ENCODE data around the gene HSPH1. TPM values are rescaled to one million over a fixed set of nuclear protein-coding genes. Genes with fewer than 3 reads are reported as not detected.
"Not testable (repeated sequence)": the region's sequence is repeated elsewhere in the genome, so short reads cannot be mapped to it uniquely, and the experiment has no call there.

Gene HSPH1
- total and polyA plus RNA-seq, 5 donors from 2014 or later, result 29.0 to 155 (median 33.9) TPM

DNA sequence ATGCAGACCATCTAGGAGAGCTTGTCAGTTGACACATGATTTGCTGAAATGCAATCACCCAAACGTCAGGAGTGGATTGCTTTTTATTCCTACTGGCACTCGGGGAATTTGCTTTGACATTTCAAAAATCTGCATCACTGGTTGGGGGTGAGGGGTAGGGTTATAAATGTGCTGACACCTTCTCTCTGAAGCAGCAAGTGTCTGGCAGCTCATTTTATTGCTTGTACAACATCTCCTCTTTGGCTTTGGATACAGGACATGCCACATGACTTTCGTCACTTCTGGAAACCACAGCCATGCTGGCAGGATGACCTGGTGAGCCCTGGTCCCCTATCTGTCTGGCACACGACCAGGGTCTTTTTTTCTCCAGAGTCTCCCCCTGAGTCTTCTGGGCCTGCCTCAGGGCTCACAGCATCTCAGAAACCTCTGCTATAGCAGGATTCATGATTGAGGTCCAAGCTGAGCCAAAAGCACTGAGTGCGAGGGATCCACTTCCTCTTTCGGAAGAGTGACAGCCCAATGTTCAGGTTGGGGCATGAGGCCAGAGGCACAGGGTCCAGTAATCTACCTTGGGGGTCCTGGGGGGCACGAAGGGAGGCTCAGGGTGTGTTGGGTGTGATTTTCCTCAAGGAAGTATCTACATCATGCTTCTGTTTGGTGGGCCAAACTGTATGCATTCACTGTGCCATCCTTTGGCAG is 60.1 kb downstream of the HSPH1 start:
- Histone ChIP-seq H3K36me3 (ENCODE audit: control insufficient read depth, insufficient read depth, low read length) (no peaks in the 10 kb centered on the region), H3K4me3 (ENCODE audit: low read depth, low read length) (no peak overlapping the region), H3K9me3 (ENCODE audit: control insufficient read depth in 2 of 2, low read length in 2 of 2) (no peaks in the 10 kb centered on the region), H3K27me3 (ENCODE audit: control insufficient read depth, insufficient read depth, low read length) (peaks cover 2% of the 10 kb centered on the region), H3K27ac (ENCODE audit: insufficient read depth, low read length, poor library complexity, severe bottlenecking) (no peak overlapping the region), H3K4me1 (ENCODE audit: control insufficient read depth, insufficient read depth, low read length, poor library complexity, severe bottlenecking) (no peaks in the 10 kb centered on the region)
- Mint-ChIP-seq H3K4me1 (no peaks in the 10 kb centered on the region), H3K4me3 (no peak overlapping the region), H3K27me3 (peaks cover 18% of the 10 kb centered on the region), H3K27ac (no peak overlapping the region), H3K9me3 (peaks cover 0 to 3% (median 0%) of the 10 kb centered on the region in 7 donors), H3K36me3 (no peaks in the 10 kb centered on the region)
- ATAC-seq (ENCODE audit: low read depth in 2 of 2), result no peak
- DNase-seq, result no peak

DNA sequence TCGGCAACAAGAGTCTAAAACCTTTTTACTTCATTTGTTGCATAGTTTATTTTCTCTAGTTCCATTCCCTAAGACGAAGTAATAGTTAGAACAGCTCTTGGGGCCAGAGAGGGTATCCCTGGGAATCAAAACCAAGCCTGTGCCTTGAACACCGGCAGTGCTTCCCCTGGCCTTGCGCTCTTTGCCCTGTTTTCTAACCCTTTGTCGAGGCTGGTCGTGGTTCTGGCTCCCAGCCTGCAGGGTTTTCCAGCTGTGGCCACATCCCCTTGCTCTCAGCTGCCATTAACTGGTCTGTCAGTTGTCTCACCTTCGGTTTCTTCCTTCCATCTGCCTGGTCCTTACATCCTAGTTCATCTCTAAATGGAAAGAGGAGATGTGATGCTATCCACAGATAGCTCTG is 61.0 kb downstream of the HSPH1 start:
- Mint-ChIP-seq H3K27me3 (peaks cover 21% of the 10 kb centered on the region), H3K9me3 (peaks cover 0 to 3% (median 0%) of the 10 kb centered on the region in 7 donors), H3K27ac (no peak overlapping the region), H3K4me1 (no peaks in the 10 kb centered on the region), H3K4me3 (no peak overlapping the region), H3K36me3 (no peaks in the 10 kb centered on the region)
- ATAC-seq (ENCODE audit: low read depth in 2 of 2) (no peak), DNase-seq (no peak)
- Histone ChIP-seq H3K9me3 (ENCODE audit: control insufficient read depth in 2 of 2, low read length in 2 of 2) (no peaks in the 10 kb centered on the region), H3K27me3 (ENCODE audit: control insufficient read depth, insufficient read depth, low read length) (peaks cover 2% of the 10 kb centered on the region), H3K4me3 (ENCODE audit: low read depth, low read length) (no peak overlapping the region), H3K4me1 (ENCODE audit: control insufficient read depth, insufficient read depth, low read length, poor library complexity, severe bottlenecking) (no peaks in the 10 kb centered on the region), H3K27ac (ENCODE audit: insufficient read depth, low read length, poor library complexity, severe bottlenecking) (no peak overlapping the region), H3K36me3 (ENCODE audit: control insufficient read depth, insufficient read depth, low read length) (no peaks in the 10 kb centered on the region)

DNA sequence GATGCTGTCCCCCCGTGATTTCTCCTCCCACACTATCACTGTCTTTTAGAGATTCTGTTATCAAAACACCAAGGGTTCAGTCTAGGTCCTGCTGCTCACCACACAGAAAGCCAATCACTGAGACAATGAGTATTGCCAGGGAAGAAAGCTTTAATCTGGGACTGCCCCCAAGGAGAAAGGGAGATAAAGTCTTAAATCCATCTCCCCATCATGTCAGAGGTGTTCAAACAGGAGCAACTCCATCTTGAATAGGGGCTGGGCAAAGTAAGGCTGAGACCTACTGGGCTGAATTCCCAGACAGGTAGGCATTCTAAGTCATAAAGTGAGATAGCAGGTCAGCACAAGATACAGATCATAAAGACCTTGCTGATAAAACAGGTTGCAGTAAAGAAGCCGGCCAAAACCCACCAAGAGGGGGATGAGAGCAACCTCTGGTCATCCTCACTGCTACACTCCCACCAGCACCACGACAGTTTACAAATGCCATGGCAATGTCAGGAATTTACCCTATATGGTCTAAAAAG is 63.7 kb downstream of the HSPH1 start:
- DNase-seq; H3K9me3 Mint-ChIP-seq; H3K4me3 ChIP-seq (ENCODE audit: low read depth, low read length); ATAC-seq (ENCODE audit: low read depth in 2 of 2); H3K4me1 ChIP-seq (ENCODE audit: control insufficient read depth, insufficient read depth, low read length, poor library complexity, severe bottlenecking); H3K36me3 ChIP-seq (ENCODE audit: control insufficient read depth, insufficient read depth, low read length); H3K27me3 ChIP-seq (ENCODE audit: control insufficient read depth, insufficient read depth, low read length); H3K4me1 Mint-ChIP-seq; H3K27ac ChIP-seq (ENCODE audit: insufficient read depth, low read length, poor library complexity, severe bottlenecking); H3K4me3 Mint-ChIP-seq; H3K36me3 Mint-ChIP-seq; H3K27ac Mint-ChIP-seq; H3K9me3 ChIP-seq (ENCODE audit: control insufficient read depth in 2 of 2, low read length in 2 of 2): not testable (repeated sequence)
- H3K27me3 Mint-ChIP-seq, result peaks cover 21% of the 10 kb centered on the region

DNA sequence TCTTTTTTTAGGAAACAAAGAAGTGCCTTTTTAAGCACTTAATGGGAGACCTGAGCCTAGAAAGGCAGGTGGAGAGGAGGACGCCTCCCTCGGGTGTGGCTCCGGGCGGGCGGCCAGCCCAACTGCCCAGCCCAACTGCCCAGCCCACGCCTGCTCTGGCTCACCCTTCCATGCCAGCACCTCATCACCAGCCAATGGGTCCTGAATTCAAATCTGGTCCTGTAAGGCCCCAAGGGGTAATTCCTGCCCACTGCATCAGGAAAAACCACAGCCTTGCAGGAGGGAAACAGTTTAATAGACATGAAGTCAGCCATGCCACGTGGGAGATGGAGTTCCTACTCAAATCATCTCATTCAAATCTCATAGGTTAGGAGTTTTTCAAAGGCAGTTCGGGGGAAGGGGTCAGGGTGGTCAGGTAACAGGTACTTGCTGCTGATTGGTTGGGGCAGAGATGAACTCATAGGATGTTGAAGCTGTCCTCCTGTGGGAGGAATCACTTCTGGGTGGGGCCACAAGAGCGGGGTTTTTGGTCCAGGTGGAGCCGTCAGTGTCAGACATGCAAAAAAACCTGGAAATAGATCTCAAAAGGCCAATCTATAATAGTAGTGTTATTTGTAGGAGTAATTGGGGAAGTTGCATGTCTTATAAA is 64.9 kb downstream of the HSPH1 start:
- Histone ChIP-seq H3K4me3 (ENCODE audit: low read depth, low read length) (no peak overlapping the region), H3K27ac (ENCODE audit: insufficient read depth, low read length, poor library complexity, severe bottlenecking) (no peak overlapping the region), H3K27me3 (ENCODE audit: control insufficient read depth, insufficient read depth, low read length) (peaks cover 2% of the 10 kb centered on the region), H3K4me1 (ENCODE audit: control insufficient read depth, insufficient read depth, low read length, poor library complexity, severe bottlenecking) (no peaks in the 10 kb centered on the region), H3K36me3 (ENCODE audit: control insufficient read depth, insufficient read depth, low read length) (no peaks in the 10 kb centered on the region), H3K9me3 (ENCODE audit: control insufficient read depth in 2 of 2, low read length in 2 of 2) (no peaks in the 10 kb centered on the region)
- peaks cover 0 to 3% (median 0%) of the 10 kb centered on the region in 7 donors for H3K9me3 Mint-ChIP-seq
- no peaks in the 10 kb centered on the region for H3K4me1 Mint-ChIP-seq
- H3K27me3 Mint-ChIP-seq, result peaks cover 27% of the 10 kb centered on the region
- no peak overlapping the region for H3K27ac Mint-ChIP-seq
- DNase-seq (no peak), ATAC-seq (ENCODE audit: low read depth in 2 of 2) (no peak)
- H3K4me3 Mint-ChIP-seq, result no peak overlapping the region
- no peaks in the 10 kb centered on the region for H3K36me3 Mint-ChIP-seq

DNA sequence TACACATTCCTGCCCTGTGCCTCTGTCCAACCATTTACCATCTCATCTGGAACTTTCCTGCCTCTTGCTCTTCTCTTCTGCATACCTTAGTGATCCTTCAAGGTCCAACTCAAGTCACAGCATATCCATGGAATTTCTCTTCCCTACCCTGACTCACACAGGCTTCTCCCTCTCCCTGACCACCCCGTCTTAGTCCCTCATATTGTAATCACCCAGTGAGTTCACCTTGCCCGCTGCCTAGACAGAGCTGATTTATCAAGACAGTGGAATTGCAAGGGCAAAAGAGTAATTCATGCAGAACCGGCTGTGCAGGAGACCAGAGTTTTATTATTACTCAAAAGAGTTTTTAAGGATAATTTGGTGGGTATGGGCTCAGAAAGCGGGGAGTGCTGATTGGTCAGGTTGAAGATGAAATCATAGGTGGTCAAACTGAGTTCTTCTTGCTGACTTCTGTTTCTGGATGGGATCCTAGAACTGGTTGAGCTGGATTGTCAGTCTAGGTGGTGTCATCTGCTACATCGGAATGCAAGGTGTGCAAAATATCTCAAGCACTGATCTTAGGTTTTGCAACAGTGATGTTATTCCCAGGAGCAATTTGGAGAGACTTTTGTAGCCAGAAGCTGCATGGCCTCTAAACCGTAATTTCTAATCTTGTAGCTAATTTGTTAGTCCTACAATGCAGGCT is 67.2 kb downstream of the HSPH1 start:
- Histone ChIP-seq H3K27ac (ENCODE audit: insufficient read depth, low read length, poor library complexity, severe bottlenecking) (no peak overlapping the region), H3K36me3 (ENCODE audit: control insufficient read depth, insufficient read depth, low read length) (no peaks in the 10 kb centered on the region), H3K4me1 (ENCODE audit: control insufficient read depth, insufficient read depth, low read length, poor library complexity, severe bottlenecking) (no peaks in the 10 kb centered on the region), H3K4me3 (ENCODE audit: low read depth, low read length) (no peak overlapping the region), H3K27me3 (ENCODE audit: control insufficient read depth, insufficient read depth, low read length) (peaks cover 2% of the 10 kb centered on the region), H3K9me3 (ENCODE audit: control insufficient read depth in 2 of 2, low read length in 2 of 2) (no peaks in the 10 kb centered on the region)
- Mint-ChIP-seq H3K27ac (no peak overlapping the region), H3K4me1 (peaks cover 0 to 3% (median under 1%) of the 10 kb centered on the region in 4 donors), H3K4me3 (no peak overlapping the region), H3K27me3 (peaks cover 27% of the 10 kb centered on the region), H3K36me3 (no peaks in the 10 kb centered on the region), H3K9me3 (peaks cover 0 to 3% (median 0%) of the 10 kb centered on the region in 7 donors)
- ATAC-seq (ENCODE audit: low read depth in 2 of 2) (no peak), DNase-seq (no peak)

DNA sequence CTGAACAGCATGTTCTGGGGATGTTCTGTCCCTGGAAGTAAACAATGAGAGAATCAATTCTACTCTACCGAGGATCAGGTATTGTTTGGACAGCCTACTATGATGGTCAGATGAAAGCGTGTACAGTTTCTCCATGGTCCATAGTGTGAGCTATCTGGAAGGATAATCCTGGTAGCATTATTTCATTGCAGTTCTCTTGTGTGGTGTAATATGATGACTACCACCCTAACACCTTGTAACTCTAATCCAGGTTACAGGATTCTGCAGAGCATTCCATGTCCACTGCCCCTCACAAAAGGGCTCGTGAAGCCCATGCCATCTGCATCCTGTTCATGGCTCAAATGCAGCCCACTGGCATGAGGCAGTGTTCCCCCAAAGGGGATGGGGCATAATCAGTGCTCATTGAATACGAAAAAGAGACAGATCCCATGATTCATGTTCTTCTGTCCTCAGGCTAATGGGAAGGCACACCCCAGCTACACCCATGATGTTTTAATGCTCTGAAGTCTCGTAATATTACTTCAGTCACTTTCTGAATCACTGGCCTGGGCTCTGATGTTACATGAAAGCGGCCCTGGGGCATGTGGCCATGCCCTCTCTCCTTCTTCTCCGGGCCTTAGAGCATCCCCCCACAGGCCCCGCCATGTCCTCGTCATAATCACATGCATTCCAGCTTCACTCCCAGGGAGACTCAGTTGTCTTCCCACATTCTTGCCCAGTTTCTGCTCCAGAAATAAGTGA is 68.4 kb downstream of the HSPH1 start:
- peaks cover 23% of the 10 kb centered on the region for H3K27me3 Mint-ChIP-seq

DNA sequence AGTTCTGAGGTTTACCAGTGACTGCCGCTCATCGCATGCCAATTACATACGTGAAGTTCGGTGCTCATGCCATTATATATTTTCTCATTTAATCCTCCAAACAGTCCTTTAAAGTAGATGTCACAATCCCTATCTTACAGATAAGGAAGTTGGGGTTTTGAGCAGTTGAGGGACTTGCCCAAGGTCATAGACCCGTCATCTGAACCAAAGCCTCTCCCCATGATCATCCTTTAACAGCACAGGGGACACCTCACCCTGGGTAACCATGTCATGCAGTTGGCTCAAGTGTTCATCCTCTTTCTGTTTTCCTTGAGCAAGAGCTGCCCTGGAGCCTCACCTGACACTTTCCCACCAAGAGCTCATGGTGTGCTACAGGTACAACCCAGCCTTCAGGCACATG is 69.1 kb downstream of the HSPH1 start:
- H3K36me3 Mint-ChIP-seq, result no peaks in the 10 kb centered on the region
- no peak overlapping the region for H3K27ac Mint-ChIP-seq
- no peak overlapping the region for H3K4me3 ChIP-seq (ENCODE audit: low read depth, low read length)
- no peaks in the 10 kb centered on the region for H3K9me3 ChIP-seq (ENCODE audit: control insufficient read depth in 2 of 2, low read length in 2 of 2)
- peaks cover 19% of the 10 kb centered on the region for H3K27me3 Mint-ChIP-seq
- H3K4me1 Mint-ChIP-seq, result peaks cover 0 to 3% (median under 1%) of the 10 kb centered on the region in 4 donors
- H3K36me3 ChIP-seq (ENCODE audit: control insufficient read depth, insufficient read depth, low read length), result no peaks in the 10 kb centered on the region
- ATAC-seq (ENCODE audit: low read depth in 2 of 2), result no peak
- no peak overlapping the region for H3K27ac ChIP-seq (ENCODE audit: insufficient read depth, low read length, poor library complexity, severe bottlenecking)
- DNase-seq, result no peak
- peaks cover 0 to 3% (median 0%) of the 10 kb centered on the region in 7 donors for H3K9me3 Mint-ChIP-seq
- no peaks in the 10 kb centered on the region for H3K4me1 ChIP-seq (ENCODE audit: control insufficient read depth, insufficient read depth, low read length, poor library complexity, severe bottlenecking)
- no peak overlapping the region for H3K4me3 Mint-ChIP-seq
- no peaks in the 10 kb centered on the region for H3K27me3 ChIP-seq (ENCODE audit: control insufficient read depth, insufficient read depth, low read length)

More for the DNA sequence above, 68.4 kb downstream of the HSPH1 start:
- Mint-ChIP-seq H3K36me3 (no peaks in the 10 kb centered on the region), H3K27ac (no peak overlapping the region), H3K4me3 (no peak overlapping the region), H3K9me3 (peaks cover 0 to 3% (median 0%) of the 10 kb centered on the region in 7 donors), H3K4me1 (peaks cover 0 to 3% (median under 1%) of the 10 kb centered on the region in 4 donors)
- H3K27ac ChIP-seq (ENCODE audit: insufficient read depth, low read length, poor library complexity, severe bottlenecking), result no peak overlapping the region
- H3K4me1 ChIP-seq (ENCODE audit: control insufficient read depth, insufficient read depth, low read length, poor library complexity, severe bottlenecking), result no peaks in the 10 kb centered on the region
- H3K27me3 ChIP-seq (ENCODE audit: control insufficient read depth, insufficient read depth, low read length), result peaks cover 2% of the 10 kb centered on the region
- H3K36me3 ChIP-seq (ENCODE audit: control insufficient read depth, insufficient read depth, low read length), result no peaks in the 10 kb centered on the region
- no peaks in the 10 kb centered on the region for H3K9me3 ChIP-seq (ENCODE audit: control insufficient read depth in 2 of 2, low read length in 2 of 2)
- H3K4me3 ChIP-seq (ENCODE audit: low read depth, low read length), result no peak overlapping the region
- no peak for DNase-seq
- no peak for ATAC-seq (ENCODE audit: low read depth in 2 of 2)
